ENCODE measurements around the gene DLG2. TPM values are rescaled to one million over a fixed set of nuclear protein-coding genes. Genes with fewer than 3 reads are reported as not detected.
"Not testable (repeated sequence)": the region's sequence is repeated elsewhere in the genome, so short reads cannot be mapped to it uniquely, and the experiment has no call there.

DLG2 gene
- total RNA-seq, 4 donors from 2014 or later, result 11.0 to 34.2 (median 19.8) TPM

DNA sequence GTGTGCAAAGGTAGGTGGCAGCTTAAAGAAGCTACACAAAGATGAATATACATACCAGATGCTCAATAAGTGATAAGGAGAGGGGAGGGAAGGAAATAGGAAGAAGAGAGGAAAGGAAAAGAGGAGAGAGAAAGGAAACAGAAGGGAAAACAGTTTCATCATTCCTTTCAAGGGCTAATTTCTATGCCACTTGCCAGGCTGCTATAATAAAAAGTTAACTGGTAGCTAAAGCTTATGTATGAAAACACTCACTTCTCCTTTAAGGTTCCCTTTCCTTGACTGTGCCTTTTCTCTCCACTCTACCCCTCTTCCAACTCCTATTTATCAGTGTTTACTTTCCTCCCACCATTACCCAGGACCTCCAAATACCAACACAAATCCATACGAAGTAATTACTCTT, 347.9 kb downstream of the DLG2 start:
- WGBS, 2 donors (ENCODE audit: low coverage in 1 of 2), result 60 to 100% methylated on average over 1 of the region's 1 CpG
- Histone ChIP-seq H3K4me3 (no peak overlapping the region), H3K9me3 (no peaks in the 10 kb centered on the region), H3K4me1 (no peaks in the 10 kb centered on the region), H3K36me3 (peaks cover 0 to 2% of the 10 kb centered on the region in 2 donors), H3K27me3 (no peaks in the 10 kb centered on the region), H3K27ac (no peak overlapping the region)
- TF ChIP-seq EP300 (IDR thresholded peaks at IDR 0.05) (no peak), POLR2AphosphoS5 (IDR thresholded peaks at IDR 0.05) (no peak), POLR2A (IDR thresholded peaks at IDR 0.05) (no peak)
- TF ChIP-seq, protein P1, sequence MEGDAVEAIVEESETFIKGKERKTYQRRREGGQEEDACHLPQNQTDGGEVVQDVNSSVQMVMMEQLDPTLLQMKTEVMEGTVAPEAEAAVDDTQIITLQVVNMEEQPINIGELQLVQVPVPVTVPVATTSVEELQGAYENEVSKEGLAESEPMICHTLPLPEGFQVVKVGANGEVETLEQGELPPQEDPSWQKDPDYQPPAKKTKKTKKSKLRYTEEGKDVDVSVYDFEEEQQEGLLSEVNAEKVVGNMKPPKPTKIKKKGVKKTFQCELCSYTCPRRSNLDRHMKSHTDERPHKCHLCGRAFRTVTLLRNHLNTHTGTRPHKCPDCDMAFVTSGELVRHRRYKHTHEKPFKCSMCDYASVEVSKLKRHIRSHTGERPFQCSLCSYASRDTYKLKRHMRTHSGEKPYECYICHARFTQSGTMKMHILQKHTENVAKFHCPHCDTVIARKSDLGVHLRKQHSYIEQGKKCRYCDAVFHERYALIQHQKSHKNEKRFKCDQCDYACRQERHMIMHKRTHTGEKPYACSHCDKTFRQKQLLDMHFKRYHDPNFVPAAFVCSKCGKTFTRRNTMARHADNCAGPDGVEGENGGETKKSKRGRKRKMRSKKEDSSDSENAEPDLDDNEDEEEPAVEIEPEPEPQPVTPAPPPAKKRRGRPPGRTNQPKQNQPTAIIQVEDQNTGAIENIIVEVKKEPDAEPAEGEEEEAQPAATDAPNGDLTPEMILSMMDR (IDR thresholded peaks at IDR 0.05), result no peak
- no peak for ATAC-seq

DNA sequence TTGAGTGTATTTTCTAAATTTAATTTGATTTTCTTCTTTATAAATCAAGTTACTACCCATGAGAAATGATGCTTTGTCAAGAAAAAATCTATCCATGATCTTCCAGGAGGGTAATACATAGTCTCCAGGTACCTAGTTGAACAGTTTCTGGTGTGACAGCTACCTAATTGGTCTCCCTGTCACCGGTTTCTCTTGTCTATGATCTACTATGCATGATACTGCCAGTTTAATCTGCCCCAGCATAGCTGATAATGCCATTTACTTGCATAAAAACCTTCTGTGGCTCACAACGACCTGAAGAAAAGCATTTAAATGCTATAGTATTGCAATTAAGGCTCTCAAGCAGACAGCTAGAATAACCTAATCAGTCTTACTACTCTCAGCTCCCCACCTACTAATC, 349.5 kb downstream of the DLG2 start:
- Histone ChIP-seq H3K4me3 (no peak overlapping the region), H3K9me3 (no peaks in the 10 kb centered on the region), H3K4me1 (no peaks in the 10 kb centered on the region), H3K27ac (no peak overlapping the region), H3K36me3 (no peaks in the 10 kb centered on the region), H3K27me3 (no peaks in the 10 kb centered on the region)
- 36 to 79% methylated on average over 2 of the region's 2 CpGs for WGBS, 2 donors (ENCODE audit: low coverage in 1 of 2)
- no peak for ATAC-seq
- TF ChIP-seq EP300 (IDR thresholded peaks at IDR 0.05) (no peak), POLR2AphosphoS5 (IDR thresholded peaks at IDR 0.05) (no peak), POLR2A (IDR thresholded peaks at IDR 0.05) (no peak)
- TF ChIP-seq, protein P1 (IDR thresholded peaks at IDR 0.05), result no peak

DNA sequence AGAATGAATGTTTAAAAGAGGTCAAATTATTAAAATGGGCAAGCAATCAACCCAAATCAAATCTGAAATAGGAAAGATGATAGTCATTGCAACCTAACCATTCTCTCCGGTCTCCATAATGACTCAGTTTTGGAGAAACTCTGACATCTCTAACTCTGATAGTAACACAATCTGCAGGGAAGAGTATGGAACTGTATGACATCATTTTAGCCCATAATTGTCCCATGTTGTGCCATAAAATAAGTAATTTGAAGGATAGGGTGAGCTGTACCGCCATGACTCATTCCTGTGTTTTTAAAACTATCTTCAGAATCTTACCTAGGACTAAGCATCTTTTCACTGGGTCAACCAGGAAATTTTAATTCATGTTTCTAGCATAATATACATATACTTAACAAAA, 350.8 kb downstream of the DLG2 start:
- WGBS, 2 donors (ENCODE audit: low coverage in 1 of 2), result 88 to 90% methylated on average over 2 of the region's 2 CpGs
- no peaks in the 10 kb centered on the region for H3K36me3 ChIP-seq
- no peak overlapping the region for H3K4me3 ChIP-seq
- H3K4me1 ChIP-seq, result no peaks in the 10 kb centered on the region
- no peaks in the 10 kb centered on the region for H3K9me3 ChIP-seq
- no peaks in the 10 kb centered on the region for H3K27me3 ChIP-seq
- no peak overlapping the region for H3K27ac ChIP-seq
- TF ChIP-seq, protein P1 (IDR thresholded peaks at IDR 0.05), result no peak
- TF ChIP-seq EP300 (IDR thresholded peaks at IDR 0.05) (no peak), POLR2A (IDR thresholded peaks at IDR 0.05) (no peak), POLR2AphosphoS5 (IDR thresholded peaks at IDR 0.05) (no peak)
- ATAC-seq, result no peak

- not testable (repeated sequence) for H3K36me3 ChIP-seq, H3K4me1 ChIP-seq, H3K4me3 ChIP-seq, H3K27ac ChIP-seq, H3K9me3 ChIP-seq, ATAC-seq, H3K27me3 ChIP-seq
- WGBS, 2 donors (ENCODE audit: low coverage in 1 of 2), result 53 to 100% methylated on average over 1 to 2 of the region's 2 CpGs
These were observed 356.8 kb downstream of the DLG2 start for GRCh38 chr11:85270315-85270714.

DNA sequence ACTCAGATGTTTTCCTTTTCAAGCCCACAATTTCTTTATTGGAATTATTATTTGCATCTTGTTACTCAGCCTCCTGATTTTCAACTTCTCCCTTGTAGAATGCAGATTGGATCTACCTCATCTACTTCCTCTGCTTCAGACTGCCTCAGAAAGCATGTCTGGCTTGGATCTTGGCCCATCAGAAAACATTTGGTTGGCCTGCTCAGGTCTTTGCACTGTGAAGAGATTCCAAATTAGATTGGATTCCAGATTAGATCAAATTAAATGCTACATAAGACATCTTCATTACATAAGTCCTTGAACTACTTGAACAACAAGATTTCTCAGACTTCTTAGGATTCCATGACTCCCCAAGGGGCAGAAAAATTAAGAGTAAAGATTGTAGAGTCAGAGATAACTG, 358.0 kb downstream of the DLG2 start:
- ATAC-seq, result no peak
- peaks cover 0 to 3% of the 10 kb centered on the region in 2 donors for H3K36me3 ChIP-seq
- TF ChIP-seq, protein P1 (IDR thresholded peaks at IDR 0.05), result no peak
- TF ChIP-seq EP300 (IDR thresholded peaks at IDR 0.05) (no peak), POLR2A (IDR thresholded peaks at IDR 0.05) (no peak), POLR2AphosphoS5 (IDR thresholded peaks at IDR 0.05) (no peak)
- H3K27ac ChIP-seq, result no peak overlapping the region
- H3K4me1 ChIP-seq, result no peaks in the 10 kb centered on the region
- no peaks in the 10 kb centered on the region for H3K27me3 ChIP-seq
- no peaks in the 10 kb centered on the region for H3K9me3 ChIP-seq
- H3K4me3 ChIP-seq, result no peak overlapping the region

DNA sequence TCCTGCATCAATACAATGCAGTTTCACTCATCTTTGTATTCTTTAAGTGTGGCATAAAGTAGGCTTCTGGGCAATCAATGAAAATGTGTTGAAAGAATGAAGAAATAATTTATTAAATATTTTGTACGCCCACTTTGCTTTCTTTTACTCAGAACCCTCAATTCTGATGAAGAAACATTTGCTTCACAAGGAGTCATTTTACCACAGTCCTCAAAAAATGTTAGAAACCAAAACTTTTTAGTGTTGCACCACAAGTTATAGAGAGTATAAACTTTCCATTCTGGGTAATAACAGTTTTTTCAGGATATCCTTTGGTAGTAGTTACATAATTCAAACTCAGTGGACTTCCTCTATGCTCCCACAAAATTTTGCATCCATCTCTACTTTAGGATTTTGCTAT, 360.5 kb downstream of the DLG2 start:
- no peaks in the 10 kb centered on the region for H3K27me3 ChIP-seq
- WGBS, 2 donors (ENCODE audit: low coverage in 1 of 2), result 86 to 93% methylated on average over 1 of the region's 1 CpG
- H3K36me3 ChIP-seq, result peaks cover 0 to 16% of the 10 kb centered on the region in 2 donors
- no peaks in the 10 kb centered on the region for H3K4me1 ChIP-seq
- TF ChIP-seq, protein P1 (IDR thresholded peaks at IDR 0.05), result no peak
- TF ChIP-seq EP300 (IDR thresholded peaks at IDR 0.05) (no peak), POLR2A (IDR thresholded peaks at IDR 0.05) (no peak), POLR2AphosphoS5 (IDR thresholded peaks at IDR 0.05) (no peak)
- no peak overlapping the region for H3K27ac ChIP-seq
- H3K4me3 ChIP-seq, result no peak overlapping the region
- no peak for ATAC-seq
- no peaks in the 10 kb centered on the region for H3K9me3 ChIP-seq
